Psoas muscle (tissue), 8 donors: ENCODE measurements around the gene OR4K15. TPM values are rescaled to one million over a fixed set of nuclear protein-coding genes. Genes with fewer than 3 reads are reported as not detected.
"Not testable (repeated sequence)": the region's sequence is repeated elsewhere in the genome, so short reads cannot be mapped to it uniquely, and the experiment has no call there.

Experiments used
- ATAC-seq, 4 donors: fragments of 200-7000 bp; cut with Tn5 transposase; one replicate each; pipeline ENCODE4 v1.9.1; 2020; ENCODE audit warnings: moderate library complexity in 3 of 4, mild to moderate bottlenecking in 2 of 4
- DNase-seq, 2 donors: peaks; one replicate each; pipeline ENCODE4 v3.0.0-alpha.2; 2020
- H3K27ac ChIP-seq: fragments of 200-600 bp; one replicate; pipeline ENCODE4 v1.8.0; 2022
- H3K27me3 ChIP-seq, 3 donors: fragments of 200-600 bp in 1 of 3; one replicate each; pipeline versions ENCODE4 v1.6.1 to v1.8.0; 2013 to 2022; ENCODE audit warnings: low read length in 2 of 3, mild to moderate bottlenecking in 2 of 3, moderate library complexity in 1 of 3; ENCODE audit not compliant: insufficient read depth in 3 of 3
- H3K36me3 ChIP-seq, 2 donors: fragments of 200-600 bp in 1 of 2; one replicate each; pipeline versions ENCODE4 v1.6.1 to v1.8.0; 2013 to 2022; ENCODE audit warnings: low read depth in 1 of 2, mild to moderate bottlenecking in 1 of 2, moderate library complexity in 1 of 2; ENCODE audit not compliant: insufficient read depth in 1 of 2
- H3K4me1 ChIP-seq: fragments of 200-600 bp; one replicate; pipeline ENCODE4 v1.8.0; 2022
- H3K4me3 ChIP-seq: fragments of 200-600 bp; one replicate; pipeline ENCODE4 v1.8.0; 2022; ENCODE audit warnings: mild to moderate bottlenecking
- H3K9me3 ChIP-seq: fragments of 200-600 bp; one replicate; pipeline ENCODE4 v1.8.0; 2022
- CTCF ChIP-seq: fragments of 200-600 bp; IDR thresholded peaks from one replicate; pipeline ENCODE4 v1.8.0; 2022; ENCODE audit warnings: antibody characterized with exemption
- WGBS, 3 donors: extraction: QIAGEN DNeasy Blood & Tissue Kit; methylation state at CpG; one replicate each; pipeline versions ENCODE4 v1.1.6 to v1.1.7; 2013; 5-methylcytosine and 5-hydroxymethylcytosine counted together
- intact Hi-C, 2 donors: fragments of 100-400 bp; cut with DNase I; formaldehyde crosslinking; loops; one replicate each; pipeline versions ENCODE4 v1.11.0 to v1.14.2; 2022
- long read RNA-seq, 2 donors: library from polyadenylated mRNA; unstranded; transcript quantifications; one replicate each; pipeline ENCODE4 v2.0.0, GENCODE V29; 2021
- polyA plus RNA-seq, 3 donors: library from polyadenylated mRNA; stranded (reverse); fragments of 200-250 nt; gene quantifications; one replicate each; pipeline ENCODE4 v1.2.3, GENCODE V29; 2013
- total RNA-seq, 4 donors: library from RNA; stranded (reverse); fragmentation: NEBNext Ultra II Directional in 2 of 4; extraction: Animal tissue kit (Norgen Biotek cat#: 25700) in 2 of 4; gene quantifications; one replicate each; pipeline versions ENCODE4 v1.2.1 to v1.2.4, GENCODE V29; 2021 to 2023
- donor health status: healthy with polysubstance abuse.
- donor health status: DM: no; HTN: no; CAD: no; lungs with moderate emphysema.
- donor health status: Bipolar disorder and iron deficiency.
- donor health status: healthy.
- donor health status: DM: yes; HTN: yes; CAD: no.
- donor health status: DM: no; HTN: no; CAD: no.
- donor health status: DM: no; HTN: no; CAD: no.
- donor health status: DM: yes; HTN: yes; CAD: no.

The OR4K15 gene
- not detected for total RNA-seq
- polyA plus RNA-seq, result not detected
- long read RNA-seq, donor 1, result 0 reads
- long read RNA-seq, donor 2, result 0 reads

GRCh38 chr14:19975291-19975690 is at the start of gene OR4K15:
Gene OR4K15 (plus strand): TSS chr14:19975591. CDS start chr14:19975591, 0 bp downstream.
- DNase-seq, result no peak
- Histone ChIP-seq H3K4me1 (no peaks in the 10 kb centered on the region), H3K4me3 (no peak within 1 kb of the TSS), H3K9me3 (no peaks in the 10 kb centered on the region), H3K27ac (no peak within 1 kb of the TSS), H3K36me3 (no peaks in the 10 kb centered on the region), H3K27me3 (no peaks in the 10 kb centered on the region)
- intact Hi-C loops, result no loop called here
- TF ChIP-seq CTCF, result no peak
- ATAC-seq, result no peak
- 93 to 95% (median 94%) methylated on average over 3 of the region's 3 CpGs for WGBS, 3 donors

- H3K4me3 ChIP-seq, result no peak within 1 kb of the TSS
- H3K36me3 ChIP-seq, result no peaks in the 10 kb centered on the region
- H3K9me3 ChIP-seq, result no peaks in the 10 kb centered on the region
- intact Hi-C loops, result no loop called here
- 50 to 58% (median 57%) methylated on average over 3 of the region's 3 CpGs for WGBS, 3 donors
- H3K4me1 ChIP-seq, result no peaks in the 10 kb centered on the region
- no peaks in the 10 kb centered on the region for H3K27me3 ChIP-seq
- DNase-seq (no peak), ATAC-seq (no peak)
- H3K27ac ChIP-seq, result no peak within 1 kb of the TSS
- TF ChIP-seq CTCF, result no peak
Observed at GRCh38 chr14:19930617-19931016, 44.8 kb upstream of the OR4K15 start, which contains the start of gene OR4K1. Gene OR4K1 (plus strand): TSS chr14:19930917. CDS start chr14:19935667, 4,750 bp downstream.

GRCh38 chr14:19941668-19942067 is 33.7 kb upstream of the OR4K15 start:
- no peak for TF ChIP-seq CTCF
- DNase-seq, result no peak
- Histone ChIP-seq H3K4me1 (no peaks in the 10 kb centered on the region), H3K9me3 (no peaks in the 10 kb centered on the region), H3K27ac (no peak overlapping the region), H3K36me3 (no peaks in the 10 kb centered on the region), H3K4me3 (no peak overlapping the region), H3K27me3 (no peaks in the 10 kb centered on the region)
- WGBS, 3 donors, result 69 to 82% (median 75%) methylated on average over 1 of the region's 1 CpG
- intact Hi-C loops, result no loop called here
- no peak for ATAC-seq

- WGBS, 3 donors, result 74 to 78% (median 76%) methylated on average over 3 of the region's 3 CpGs
- Histone ChIP-seq H3K27me3 (no peaks in the 10 kb centered on the region), H3K36me3 (no peaks in the 10 kb centered on the region), H3K27ac (no peak overlapping the region), H3K9me3 (no peaks in the 10 kb centered on the region), H3K4me3 (no peak overlapping the region), H3K4me1 (no peaks in the 10 kb centered on the region)
- ATAC-seq (no peak), DNase-seq (no peak)
- intact Hi-C loops, result no loop called here
- TF ChIP-seq CTCF, result no peak
Observed at GRCh38 chr14:19947413-19948090, 27.8 kb upstream of the OR4K15 start.

GRCh38 chr14:19949218-19949617 is 26.2 kb upstream of the OR4K15 start:
- Histone ChIP-seq H3K36me3 (no peaks in the 10 kb centered on the region), H3K9me3 (no peaks in the 10 kb centered on the region), H3K27me3 (no peaks in the 10 kb centered on the region), H3K4me3 (no peak overlapping the region), H3K4me1 (no peaks in the 10 kb centered on the region), H3K27ac (no peak overlapping the region)
- no peak for DNase-seq
- no peak for ATAC-seq
- intact Hi-C loops, result no loop called here
- TF ChIP-seq CTCF, result no peak
- WGBS, 3 donors, result 60 to 66% (median 63%) methylated on average over 2 of the region's 2 CpGs

- H3K4me3 ChIP-seq, H3K27me3 ChIP-seq, H3K4me1 ChIP-seq, H3K36me3 ChIP-seq, intact Hi-C loops, ATAC-seq, H3K9me3 ChIP-seq, H3K27ac ChIP-seq, DNase-seq: not testable (repeated sequence)
- WGBS, 3 donors, result 53 to 70% (median 66%) methylated on average over 2 of the region's 2 CpGs
Observed at GRCh38 chr14:19969735-19970134, 5.7 kb upstream of the OR4K15 start.
